HG03108 (cell line): ENCODE measurements around the gene UGT1A4.
"Not testable (repeated sequence)": the region's sequence is repeated elsewhere in the genome, so short reads cannot be mapped to it uniquely, and the experiment has no call there.

Experiments
- ATAC-seq: cut with Tn5 transposase; IDR thresholded peaks from one replicate; pipeline ENCODE4 v1.9.1; 2021; ENCODE audit warnings: moderate library complexity; ENCODE audit not compliant: unreplicated experiment

Gene UGT1A4

DNA sequence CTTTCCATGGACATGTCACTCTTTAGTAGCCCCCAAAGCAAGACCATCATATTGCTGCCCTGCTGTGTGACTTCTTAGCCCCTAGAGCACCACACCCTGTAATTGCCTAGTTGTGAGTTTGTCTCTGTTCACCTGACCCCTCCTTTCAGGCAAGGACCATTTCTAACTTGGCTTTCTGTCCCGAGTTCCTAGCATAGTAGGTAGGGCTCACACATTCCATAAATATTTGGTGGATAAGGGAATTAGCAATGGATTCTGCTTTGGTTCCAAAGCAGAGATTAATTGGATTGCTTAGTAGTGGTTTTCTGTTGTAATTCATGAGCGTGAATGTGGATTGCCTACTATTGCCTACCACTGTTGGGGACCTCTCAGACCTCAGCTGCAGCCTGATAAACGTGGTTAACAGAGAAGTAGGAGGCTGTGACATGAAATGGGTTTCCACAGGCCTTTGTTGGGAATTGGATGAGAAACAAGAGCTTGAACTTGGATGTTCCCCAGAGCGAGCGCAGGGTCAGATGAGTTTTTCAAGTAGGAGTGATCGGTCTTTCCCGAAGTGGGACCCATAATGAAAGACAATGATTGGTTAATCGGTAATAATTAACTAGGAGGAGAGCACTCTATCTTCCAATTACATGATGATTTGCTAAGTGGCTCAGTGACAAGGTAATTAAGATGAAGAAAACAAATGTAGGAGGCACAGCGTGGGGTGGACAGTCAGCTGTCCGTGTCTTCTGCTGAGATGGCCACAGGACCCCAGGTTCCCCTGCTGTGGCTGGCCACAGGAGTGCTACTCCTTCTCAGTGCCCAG lies 28.1 kb downstream of the UGT1A4 start:
- ATAC-seq, result no peak

DNA sequence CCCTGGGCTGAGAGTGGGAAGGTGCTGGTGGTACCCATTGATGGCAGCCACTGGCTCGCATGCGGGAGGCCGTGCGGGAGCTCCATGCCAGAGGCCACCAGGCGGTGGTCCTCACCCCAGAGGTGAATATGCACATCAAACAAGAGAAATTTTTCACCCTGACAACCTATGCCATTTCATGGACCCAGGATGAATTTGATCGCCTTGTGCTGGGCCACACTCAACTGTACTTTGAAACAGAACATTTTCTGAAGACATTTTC lies 28.7 kb downstream of the UGT1A4 start:
- no peak for ATAC-seq

GRCh38 chr2:233750689-233751088 lies 32.2 kb downstream of the UGT1A4 start:
- not testable (repeated sequence) for ATAC-seq

- not testable (repeated sequence) for ATAC-seq
These were observed 32.9 kb downstream of the UGT1A4 start for GRCh38 chr2:233751212-233752009.

GRCh38 chr2:233754872-233755611 lies 36.5 kb downstream of the UGT1A4 start:
- no peak for ATAC-seq

DNA sequence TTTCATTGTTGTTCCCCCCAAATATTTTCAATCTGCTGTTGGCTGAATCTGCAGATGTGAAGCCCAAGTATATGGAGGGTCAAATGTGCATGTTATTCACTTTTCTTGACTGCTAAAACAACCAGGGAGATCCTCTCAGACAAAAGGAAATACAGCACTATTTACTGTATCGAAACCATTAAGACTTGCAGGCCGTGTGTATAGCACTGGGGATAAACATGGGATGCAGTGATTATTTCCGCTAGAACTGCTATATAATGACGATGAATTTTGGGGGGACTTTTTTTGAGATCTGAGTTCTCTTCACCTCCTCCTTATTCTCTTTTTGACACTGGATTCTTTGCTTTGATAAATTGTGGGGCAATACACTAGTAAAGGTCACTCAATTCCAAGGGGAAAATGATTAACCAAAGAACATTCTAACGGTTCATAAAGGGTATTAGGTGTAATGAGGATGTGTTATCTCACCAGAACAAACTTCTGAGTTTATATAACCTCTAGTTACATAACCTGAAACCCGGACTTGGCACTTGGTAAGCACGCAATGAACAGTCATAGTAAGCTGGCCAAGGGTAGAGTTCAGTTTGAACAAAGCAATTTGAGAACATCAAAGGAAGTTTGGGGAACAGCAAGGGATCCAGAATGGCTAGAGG lies 38.0 kb downstream of the UGT1A4 start:
- no peak for ATAC-seq

- no peak for ATAC-seq
These were observed 39.6 kb downstream of the UGT1A4 start for GRCh38 chr2:233758141-233758540.

DNA sequence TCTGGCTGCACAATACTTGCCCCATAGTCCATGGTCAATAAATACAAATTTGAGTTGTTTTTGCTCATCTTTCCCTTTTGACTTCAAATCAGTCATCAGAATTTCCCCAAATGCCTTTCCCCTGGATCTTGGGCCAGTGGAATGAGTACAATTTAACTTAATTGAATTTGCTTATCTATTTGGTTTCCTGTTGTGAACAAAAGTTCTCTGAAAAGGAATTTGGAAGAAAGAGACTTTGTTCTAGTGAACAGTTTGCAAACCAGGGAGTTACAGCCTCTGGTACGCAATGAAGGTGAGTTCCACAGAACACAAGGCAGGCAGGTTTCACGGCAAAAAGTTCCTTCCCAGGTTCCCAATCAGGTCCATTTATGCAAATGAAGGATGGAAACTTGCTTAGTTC lies 40.3 kb downstream of the UGT1A4 start:
- no peak for ATAC-seq

DNA sequence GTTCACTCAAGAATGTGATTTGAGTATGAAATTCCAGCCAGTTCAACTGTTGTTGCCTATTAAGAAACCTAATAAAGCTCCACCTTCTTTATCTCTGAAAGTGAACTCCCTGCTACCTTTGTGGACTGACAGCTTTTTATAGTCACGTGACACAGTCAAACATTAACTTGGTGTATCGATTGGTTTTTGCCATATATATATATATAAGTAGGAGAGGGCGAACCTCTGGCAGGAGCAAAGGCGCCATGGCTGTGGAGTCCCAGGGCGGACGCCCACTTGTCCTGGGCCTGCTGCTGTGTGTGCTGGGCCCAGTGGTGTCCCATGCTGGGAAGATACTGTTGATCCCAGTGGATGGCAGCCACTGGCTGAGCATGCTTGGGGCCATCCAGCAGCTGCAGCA lies 41.5 kb downstream of the UGT1A4 start, which contains the start of gene UGT1A1:
UGT1A1 (plus strand) TSS at position 228 of the 400 bp plus-strand sequence; CDS start at position 246, 18 bp downstream.
- no peak for ATAC-seq

- ATAC-seq, result no peak
These were observed 42.7 kb downstream of the UGT1A4 start for GRCh38 chr2:233761040-233761769.

- no peak for ATAC-seq
These were observed 45.7 kb downstream of the UGT1A4 start for GRCh38 chr2:233764264-233764663.

DNA sequence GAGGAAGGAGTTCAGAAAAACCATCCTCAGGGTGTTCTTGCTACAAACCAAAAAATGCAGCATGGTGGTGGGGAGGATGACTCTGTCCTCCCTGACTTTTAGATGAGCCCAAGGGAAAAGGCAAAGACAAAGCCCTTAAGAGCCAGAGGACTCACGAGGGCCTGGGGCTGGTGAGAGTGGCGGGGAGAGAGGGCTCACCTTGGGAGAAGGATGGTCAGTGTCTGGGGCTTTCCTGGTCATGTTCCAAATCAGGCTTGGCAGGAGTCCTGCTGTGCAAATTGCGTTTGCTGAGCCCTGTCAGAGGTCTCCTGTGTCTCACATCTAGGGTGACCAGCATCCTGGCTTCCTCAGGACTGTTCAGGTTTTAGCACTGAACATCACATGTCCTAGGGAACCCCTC lies 46.2 kb downstream of the UGT1A4 start:
- no peak for ATAC-seq

DNA sequence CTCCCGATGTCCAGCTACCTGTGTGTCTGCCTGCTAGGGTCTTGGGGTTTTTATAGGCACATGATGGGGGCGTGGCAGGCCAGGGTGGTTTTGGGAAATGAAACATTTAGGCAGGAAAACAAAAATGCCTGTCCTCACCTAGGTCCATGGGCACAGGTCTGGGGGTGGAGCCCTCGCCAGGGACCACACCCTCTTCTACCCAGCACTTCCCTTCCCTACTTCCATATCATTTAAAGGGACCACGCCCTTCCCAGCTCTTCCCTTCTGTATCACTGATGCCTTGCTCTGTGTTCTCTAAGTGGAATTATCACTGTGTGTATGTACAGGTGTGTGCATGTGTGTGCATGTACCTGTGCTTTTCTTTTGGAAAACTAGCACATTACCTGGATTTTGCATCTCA lies 47.9 kb downstream of the UGT1A4 start:
- no peak for ATAC-seq

DNA sequence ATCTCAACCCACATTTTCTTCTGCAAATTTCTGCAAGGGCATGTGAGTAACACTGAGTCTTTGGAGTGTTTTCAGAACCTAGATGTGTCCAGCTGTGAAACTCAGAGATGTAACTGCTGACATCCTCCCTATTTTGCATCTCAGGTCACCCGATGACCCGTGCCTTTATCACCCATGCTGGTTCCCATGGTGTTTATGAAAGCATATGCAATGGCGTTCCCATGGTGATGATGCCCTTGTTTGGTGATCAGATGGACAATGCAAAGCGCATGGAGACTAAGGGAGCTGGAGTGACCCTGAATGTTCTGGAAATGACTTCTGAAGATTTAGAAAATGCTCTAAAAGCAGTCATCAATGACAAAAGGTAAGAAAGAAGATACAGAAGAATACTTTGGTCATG lies 49.5 kb downstream of the UGT1A4 start:
- ATAC-seq, result no peak

GRCh38 chr2:233769260-233769659 lies 50.7 kb downstream of the UGT1A4 start:
- no peak for ATAC-seq

DNA sequence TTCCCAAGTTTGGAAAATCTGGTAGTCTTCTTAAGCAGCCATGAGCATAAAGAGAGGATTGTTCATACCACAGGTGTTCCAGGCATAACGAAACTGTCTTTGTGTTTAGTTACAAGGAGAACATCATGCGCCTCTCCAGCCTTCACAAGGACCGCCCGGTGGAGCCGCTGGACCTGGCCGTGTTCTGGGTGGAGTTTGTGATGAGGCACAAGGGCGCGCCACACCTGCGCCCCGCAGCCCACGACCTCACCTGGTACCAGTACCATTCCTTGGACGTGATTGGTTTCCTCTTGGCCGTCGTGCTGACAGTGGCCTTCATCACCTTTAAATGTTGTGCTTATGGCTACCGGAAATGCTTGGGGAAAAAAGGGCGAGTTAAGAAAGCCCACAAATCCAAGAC lies 53.6 kb downstream of the UGT1A4 start:
- ATAC-seq, result no peak

DNA sequence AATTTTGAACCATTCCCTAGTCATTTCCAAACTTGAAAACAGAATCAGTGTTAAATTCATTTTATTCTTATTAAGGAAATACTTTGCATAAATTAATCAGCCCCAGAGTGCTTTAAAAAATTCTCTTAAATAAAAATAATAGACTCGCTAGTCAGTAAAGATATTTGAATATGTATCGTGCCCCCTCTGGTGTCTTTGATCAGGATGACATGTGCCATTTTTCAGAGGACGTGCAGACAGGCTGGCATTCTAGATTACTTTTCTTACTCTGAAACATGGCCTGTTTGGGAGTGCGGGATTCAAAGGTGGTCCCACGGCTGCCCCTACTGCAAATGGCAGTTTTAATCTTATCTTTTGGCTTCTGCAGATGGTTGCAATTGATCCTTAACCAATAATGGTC lies 54.0 kb downstream of the UGT1A4 start:
- no peak for ATAC-seq

DNA sequence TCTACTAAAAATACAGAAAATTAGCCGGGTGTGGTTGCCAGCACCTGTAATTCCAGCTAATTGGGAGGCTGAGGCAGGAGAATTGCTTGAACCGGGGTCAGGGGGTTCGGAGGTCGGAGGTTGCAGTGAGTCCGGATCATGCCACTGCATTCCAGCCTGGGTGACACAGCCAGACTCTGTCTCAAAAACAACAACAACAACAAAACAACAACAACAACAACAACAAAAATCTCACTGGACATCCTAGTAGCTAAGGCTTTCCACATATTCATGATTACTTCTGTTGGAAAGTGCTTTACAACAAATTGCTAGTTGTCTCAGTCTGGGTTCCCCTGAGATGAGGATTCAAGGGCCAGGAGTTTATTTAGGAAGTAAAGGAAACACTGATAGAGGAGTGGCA lies 55.3 kb downstream of the UGT1A4 start:
- no peak for ATAC-seq

DNA sequence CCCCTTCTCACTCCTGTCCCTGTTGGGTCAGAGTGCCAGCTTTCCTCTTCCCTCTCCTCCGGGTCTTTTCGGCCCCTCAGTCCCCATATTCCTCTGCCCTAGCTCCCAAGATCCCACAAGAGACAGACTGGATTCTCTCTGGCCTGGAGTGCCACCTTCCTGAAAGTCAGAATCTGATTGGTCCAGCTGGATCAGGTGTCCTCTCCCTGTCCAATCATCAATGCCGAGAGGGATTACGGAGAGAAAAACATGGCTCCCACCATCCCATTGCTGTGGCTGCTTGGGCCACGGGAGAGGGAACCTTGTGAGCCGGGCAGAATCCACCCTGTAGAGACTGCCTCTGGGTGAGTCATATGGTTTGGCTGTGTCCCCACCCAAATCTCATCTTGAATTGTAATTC lies 56.9 kb downstream of the UGT1A4 start:
- ATAC-seq, result no peak

GRCh38 chr2:233778030-233778429 lies 59.5 kb downstream of the UGT1A4 start, which contains the start of gene MROH2A:
TSS of gene MROH2A (plus strand) at chr2:233778330. CDS start at chr2:233779359, 1,029 bp downstream.
- no peak for ATAC-seq
